ENCODE measurements around the gene TRIP13.
"Not testable (repeated sequence)": the region's sequence is repeated elsewhere in the genome, so short reads cannot be mapped to it uniquely, and the experiment has no call there.

DNA sequence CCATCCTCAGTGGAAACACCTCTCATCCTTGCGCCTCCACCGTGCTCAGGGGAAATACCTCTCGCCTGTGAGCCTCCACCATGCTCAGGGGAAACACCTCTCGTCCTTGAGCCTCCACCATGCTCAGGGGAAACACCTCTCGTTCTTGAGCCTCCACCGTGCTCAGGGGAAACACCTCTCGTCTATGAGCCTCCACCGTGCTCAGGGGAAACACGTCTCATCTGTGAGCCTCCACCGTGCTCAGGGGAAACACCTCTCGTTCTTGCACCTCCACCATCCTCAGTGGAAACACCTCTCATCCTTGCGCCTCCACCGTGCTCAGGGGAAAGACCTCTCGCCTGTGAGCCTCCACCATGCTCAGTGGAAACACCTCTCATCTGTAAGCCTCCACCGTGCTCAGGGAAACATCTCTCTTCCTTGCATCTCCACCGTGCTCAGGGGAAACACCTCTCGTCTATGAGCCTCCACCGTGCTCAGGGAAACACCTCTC lies 46.0 kb upstream of the TRIP13 start:
- TF ChIP-seq, protein P1, sequence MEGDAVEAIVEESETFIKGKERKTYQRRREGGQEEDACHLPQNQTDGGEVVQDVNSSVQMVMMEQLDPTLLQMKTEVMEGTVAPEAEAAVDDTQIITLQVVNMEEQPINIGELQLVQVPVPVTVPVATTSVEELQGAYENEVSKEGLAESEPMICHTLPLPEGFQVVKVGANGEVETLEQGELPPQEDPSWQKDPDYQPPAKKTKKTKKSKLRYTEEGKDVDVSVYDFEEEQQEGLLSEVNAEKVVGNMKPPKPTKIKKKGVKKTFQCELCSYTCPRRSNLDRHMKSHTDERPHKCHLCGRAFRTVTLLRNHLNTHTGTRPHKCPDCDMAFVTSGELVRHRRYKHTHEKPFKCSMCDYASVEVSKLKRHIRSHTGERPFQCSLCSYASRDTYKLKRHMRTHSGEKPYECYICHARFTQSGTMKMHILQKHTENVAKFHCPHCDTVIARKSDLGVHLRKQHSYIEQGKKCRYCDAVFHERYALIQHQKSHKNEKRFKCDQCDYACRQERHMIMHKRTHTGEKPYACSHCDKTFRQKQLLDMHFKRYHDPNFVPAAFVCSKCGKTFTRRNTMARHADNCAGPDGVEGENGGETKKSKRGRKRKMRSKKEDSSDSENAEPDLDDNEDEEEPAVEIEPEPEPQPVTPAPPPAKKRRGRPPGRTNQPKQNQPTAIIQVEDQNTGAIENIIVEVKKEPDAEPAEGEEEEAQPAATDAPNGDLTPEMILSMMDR (IDR thresholded peaks at IDR 0.05; ENCODE audit: poor library complexity), result not testable (repeated sequence)
- not testable (repeated sequence) for TF ChIP-seq EZH2 (IDR thresholded peaks at IDR 0.05; ENCODE audit: borderline replicate concordance)
